ENCODE measurements around the gene HSD17B1. TPM values are rescaled to one million over a fixed set of nuclear protein-coding genes. Genes with fewer than 3 reads are reported as not detected.

The HSD17B1 gene
- total RNA-seq, 1 experiment from 2014 or later = 1.5 TPM

DNA sequence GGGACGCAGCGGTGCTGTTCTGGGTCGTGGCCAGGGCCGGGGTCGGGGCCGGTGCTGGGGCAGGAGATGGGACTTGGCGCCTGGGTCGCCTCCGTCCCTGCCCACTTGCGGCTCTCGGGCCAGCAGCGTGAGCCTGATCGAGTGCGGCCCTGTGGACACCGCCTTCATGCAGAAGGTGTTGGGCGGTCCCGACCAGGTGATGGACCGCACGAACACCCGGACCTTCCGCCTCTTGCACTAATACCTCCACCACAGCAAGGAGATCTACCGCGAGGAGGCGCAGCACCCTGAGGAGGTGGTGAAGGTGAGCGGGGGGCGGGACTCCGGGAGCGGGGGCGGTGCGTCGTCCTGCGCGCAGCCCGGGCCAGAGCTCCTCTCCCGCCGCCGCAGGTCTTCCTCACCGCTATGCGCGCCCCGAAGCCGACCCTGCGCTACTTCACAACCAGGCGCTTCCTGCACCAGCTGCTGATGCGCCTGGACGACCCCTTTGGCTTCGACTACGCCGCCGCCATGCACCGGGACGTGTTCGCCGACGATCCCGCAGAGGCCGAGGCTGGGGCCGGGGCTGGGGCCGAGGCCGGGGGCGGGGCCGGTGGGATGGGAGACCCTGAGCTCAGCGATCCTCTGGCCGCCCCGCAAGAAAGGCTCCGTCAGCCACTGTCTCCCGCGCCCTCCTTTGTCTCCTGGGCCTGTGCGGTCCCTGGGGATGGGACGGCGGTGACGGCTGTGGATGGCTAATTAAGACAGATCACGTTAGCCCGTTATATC is 4.5 kb upstream of the HSD17B1 start:
- Histone ChIP-seq H3T11ph (ENCODE audit: low read length) (no peak overlapping the region), H2BK5ac (ENCODE audit: insufficient read length, low read length) (no peak overlapping the region), H3K18ac (ENCODE audit: insufficient read length, low read depth, low read length) (no peak overlapping the region), H4K91ac (ENCODE audit: insufficient read length, low read depth, low read length) (no peak overlapping the region), H2AK5ac (ENCODE audit: insufficient read length, low read length) (no peak overlapping the region), H3K4me1 (ENCODE audit: insufficient read depth, low read length) (no peaks in the 10 kb centered on the region), H3K79me2 (ENCODE audit: insufficient read depth, low read length) (no peaks in the 10 kb centered on the region), H3K9me3 (ENCODE audit: control insufficient read depth, low read depth, low read length) (no peaks in the 10 kb centered on the region), H3K27me3 (ENCODE audit: insufficient read depth, low read length) (no peaks in the 10 kb centered on the region), H3K23ac (ENCODE audit: insufficient read length, low read depth, low read length) (no peak overlapping the region), H3K23me2 (ENCODE audit: insufficient read length, low read depth, low read length, poor library complexity, severe bottlenecking) (peaks cover 13% of the 10 kb centered on the region), H3K4me2 (ENCODE audit: insufficient read depth, insufficient read length, low read length) (peak overlapping the region; percentile 49), H3K27ac (ENCODE audit: insufficient read length, low read depth, low read length) (no peak overlapping the region), H2BK20ac (ENCODE audit: low read depth, low read length, poor library complexity, severe bottlenecking) (no peak overlapping the region), H4K5ac (ENCODE audit: insufficient read length, low read depth, low read length) (no peak overlapping the region), H2BK15ac (ENCODE audit: low read depth, low read length) (no peak overlapping the region), H3K56ac (ENCODE audit: insufficient read length, low read depth, low read length) (no peak overlapping the region), H4K20me1 (ENCODE audit: control insufficient read depth, insufficient read depth, insufficient read length) (no peaks in the 10 kb centered on the region), H3K4ac (ENCODE audit: low read depth, low read length) (no peak overlapping the region), H4K8ac (replicated peaks; ENCODE audit: insufficient read length, low read depth, low read length) (no peak overlapping the region), H3K79me1 (ENCODE audit: insufficient read depth, low read depth, low read length, poor library complexity, severe bottlenecking) (no peaks in the 10 kb centered on the region), H3K14ac (ENCODE audit: insufficient read depth, low read length) (peak overlapping the region; percentile 85), H3K9ac (ENCODE audit: extremely low read depth, insufficient read length, low read length) (peak overlapping the region; percentile 20), H2AFZ (ENCODE audit: low read length) (no peak overlapping the region), H2BK120ac (ENCODE audit: low read depth, low read length, poor library complexity, severe bottlenecking) (no peak overlapping the region), H2BK12ac (ENCODE audit: insufficient read length, low read depth, low read length) (no peak overlapping the region)
- DNase-seq = peak; percentile 97
- no CpG with 5 or more reads among the region's 74 CpGs for WGBS (ENCODE audit: extremely low coverage, insufficient read length, low lambda C conversion rate)
- Mint-ChIP-seq H3K4me3 (peak overlapping the region; percentile 56 to 70), H3K9me3 (no peaks in the 10 kb centered on the region), H3K36me3 (ENCODE audit: insufficient read depth in 1 of 3, low read depth in 3 of 3) (peaks cover 0 to 5% (median 2%) of the 10 kb centered on the region in 3 experiments; a peak in 2 of 7 replicates), H3K4me1 (peaks cover 4 to 16% of the 10 kb centered on the region in 2 experiments), H3K27me3 (ENCODE audit: low read depth) (peaks cover 9% of the 10 kb centered on the region; the same call in 1 of the 2 replicates), H3K27ac (no peak overlapping the region)
- TF ChIP-seq CTCF (conservative IDR thresholded peaks at IDR 0.05) = peak; percentile 76
